Testis (tissue), 2 donors: ENCODE data around the gene IGSF22.

Experiments used
- CTCF ChIP-seq, 3 experiments: fragments of 450-650 bp in 2 of 3; fragments of 200-600 bp in 1 of 3; sonication (generic) in 1 of 3; IDR thresholded peaks; one replicate each; pipeline ENCODE4 v1.5.1; 2016 to 2019; ENCODE audit warnings: antibody characterized with exemption in 3 of 3, mild to moderate bottlenecking in 2 of 3, moderate library complexity in 1 of 3
- POLR2A ChIP-seq: fragments of 450-650 bp; IDR thresholded peaks from one replicate; pipeline ENCODE4 v1.6.1; 2017; ENCODE audit warnings: antibody characterized with exemption, mild to moderate bottlenecking, moderate library complexity

- no peak for TF ChIP-seq POLR2A
- no peak for TF ChIP-seq CTCF (IDR thresholded peaks at IDR 0.05)
Measured at GRCh38 chr11:18761144-18761543, 35.2 kb upstream of the IGSF22 start.
